AG04450 (cell line): ENCODE results near the gene CD44. TPM values are rescaled to one million over a fixed set of nuclear protein-coding genes. Genes with fewer than 3 reads are reported as not detected.

ENCODE experiments used
- CTCF ChIA-PET: fragments of 300-600, 350-600 bp; formaldehyde crosslinking; extraction: SDS; loops from one replicate; lab custom pipeline; 2022; ENCODE audit warnings: antibody characterized with exemption, inconsistent platforms; lab: Charles Lee
- POLR2A ChIA-PET: fragments of 350-600 bp; formaldehyde crosslinking; extraction: SDS; loops from one replicate; lab custom pipeline; 2021; ENCODE audit warnings: antibody characterized with exemption, inconsistent platforms; lab: Yijun Ruan, JAX
- DNase-seq: peaks from one replicate; pipeline ENCODE4 v3.0.0-alpha.2; 2011; ENCODE audit warnings: low read depth, low spot score
- H3K27ac ChIP-seq: one replicate; pipeline ENCODE4 v1.5.1; 2012; ENCODE audit warnings: low read depth, low read length, control low read depth
- H3K27me3 ChIP-seq: one replicate; pipeline ENCODE4 v1.6.0; 2012; ENCODE audit warnings: low read length; ENCODE audit not compliant: control insufficient read depth, insufficient read depth
- H3K4me3 ChIP-seq: 2 replicates; pipeline ENCODE4 v1.5.1; 2011; ENCODE audit warnings: mild to moderate bottlenecking, low read depth, low read length, control low read depth
- H3K9me3 ChIP-seq: 2 replicates; pipeline ENCODE4 v1.5.1; 2012; ENCODE audit warnings: low read length; ENCODE audit not compliant: control insufficient read depth, insufficient read depth
- CTCF ChIP-seq: IDR thresholded peaks from 2 replicates; pipeline ENCODE4 v1.5.1; 2011; ENCODE audit warnings: low read depth, low read length, control low read depth, inconsistent platforms
- polyA plus RNA-seq: library from polyadenylated mRNA; depleted of rRNA; stranded (reverse); fragments of >200 nt; gene quantifications from 2 replicates; pipeline ENCODE4 v1.2.3, GENCODE V29; 2011

CD44 gene
- polyA plus RNA-seq, 1 experiment: 1,817 TPM

DNA sequence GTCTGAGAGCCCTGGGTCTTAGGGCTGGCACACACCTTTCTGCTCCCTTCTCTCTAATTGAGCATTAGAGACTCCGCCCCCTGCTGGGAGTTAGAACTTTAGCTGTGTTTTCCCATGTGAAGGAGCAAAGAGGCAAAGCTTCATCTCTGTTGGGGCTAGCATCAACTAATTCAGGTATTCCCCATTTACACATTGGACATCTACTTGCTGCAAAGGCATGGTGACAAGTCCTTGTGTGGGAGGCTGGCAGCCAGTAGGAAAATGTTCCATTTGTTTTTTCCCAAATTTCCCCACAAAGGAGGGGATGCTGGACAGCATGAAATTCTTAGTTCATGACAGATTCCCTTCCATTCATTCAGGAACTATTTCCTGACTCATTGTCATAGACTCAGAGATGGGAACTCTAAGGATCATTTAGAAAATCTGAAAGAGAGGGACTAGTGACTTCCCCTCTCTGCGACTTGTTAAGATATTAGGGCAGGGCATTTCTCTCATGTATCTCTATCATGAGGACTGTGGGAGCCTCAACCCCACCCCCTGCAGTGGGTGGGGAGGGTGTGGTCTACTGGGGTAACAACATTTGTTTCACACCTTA lies 3.6 kb downstream of the CD44 start:
- CTCF ChIA-PET: no interaction called here
- H3K27me3 ChIP-seq: no peaks in the 10 kb centered on the region
- POLR2A ChIA-PET: interaction anchor here (0.7 to 1.8 kb wide), 2 partner anchors 154 to 166 kb away, joined by 3 to 5 read pairs; no protein-coding TSS in a partner anchor
- H3K4me3 ChIP-seq: peak overlapping the region; percentile 98
- no peak for TF ChIP-seq CTCF
- H3K27ac ChIP-seq: peak overlapping the region; percentile 42
- H3K9me3 ChIP-seq: no peaks in the 10 kb centered on the region; the same call in 1 of the 2 replicates
- DNase-seq: no peak

DNA sequence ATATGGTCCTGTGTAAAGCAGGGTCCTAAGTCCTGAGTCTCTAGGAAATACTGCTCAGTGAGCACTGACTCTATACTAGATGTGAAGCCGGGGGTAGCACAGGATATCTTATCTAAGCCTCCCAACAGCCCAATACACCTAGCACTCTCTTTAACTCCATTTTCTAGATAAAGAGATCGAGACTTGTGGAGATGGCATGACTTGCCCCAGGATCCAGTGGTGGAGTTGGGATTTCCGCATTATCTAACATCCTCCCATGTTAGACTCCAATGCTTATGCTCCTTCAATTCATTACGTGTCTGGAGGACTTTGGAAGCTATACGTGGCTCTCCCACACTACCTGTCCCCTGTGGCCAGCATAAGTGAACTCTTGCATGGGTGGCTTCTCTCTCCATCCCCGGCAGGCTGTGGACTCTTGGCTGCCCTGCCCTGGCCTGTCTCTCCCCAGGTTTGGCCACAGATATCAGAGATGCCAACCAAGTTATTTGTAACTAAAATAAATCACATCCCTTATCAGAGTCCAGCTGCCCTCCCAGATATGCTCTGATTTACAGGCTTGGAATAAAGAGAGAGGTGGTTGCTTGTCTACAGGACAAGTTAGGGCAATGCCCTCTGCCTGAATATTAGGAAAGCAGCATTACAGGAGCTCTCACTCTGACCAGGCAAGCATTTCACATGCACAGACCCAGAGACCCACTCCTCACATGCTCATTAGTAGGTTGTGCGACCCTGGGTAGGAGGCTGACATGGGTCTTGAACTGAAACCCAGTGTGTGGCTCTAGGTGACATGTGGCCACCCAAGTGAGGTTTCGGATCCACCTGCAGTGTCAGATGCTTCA lies 4.5 kb downstream of the CD44 start:
- ChIA-PET CTCF (interaction anchor here (0.5 kb wide), 1 partner anchor 448 kb away, joined by 3 read pairs; no protein-coding TSS in a partner anchor), POLR2A (interaction anchor here (0.6 to 0.9 kb wide), 2 partner anchors 165 to 167 kb away, joined by 3 read pairs; no protein-coding TSS in a partner anchor)
- peak overlapping the region; percentile 83 for H3K27ac ChIP-seq
- no peaks in the 10 kb centered on the region for H3K27me3 ChIP-seq
- no peak for TF ChIP-seq CTCF
- DNase-seq: no peak
- H3K9me3 ChIP-seq: no peaks in the 10 kb centered on the region; the same call in 1 of the 2 replicates
- peak overlapping the region; percentile 98 for H3K4me3 ChIP-seq

DNA sequence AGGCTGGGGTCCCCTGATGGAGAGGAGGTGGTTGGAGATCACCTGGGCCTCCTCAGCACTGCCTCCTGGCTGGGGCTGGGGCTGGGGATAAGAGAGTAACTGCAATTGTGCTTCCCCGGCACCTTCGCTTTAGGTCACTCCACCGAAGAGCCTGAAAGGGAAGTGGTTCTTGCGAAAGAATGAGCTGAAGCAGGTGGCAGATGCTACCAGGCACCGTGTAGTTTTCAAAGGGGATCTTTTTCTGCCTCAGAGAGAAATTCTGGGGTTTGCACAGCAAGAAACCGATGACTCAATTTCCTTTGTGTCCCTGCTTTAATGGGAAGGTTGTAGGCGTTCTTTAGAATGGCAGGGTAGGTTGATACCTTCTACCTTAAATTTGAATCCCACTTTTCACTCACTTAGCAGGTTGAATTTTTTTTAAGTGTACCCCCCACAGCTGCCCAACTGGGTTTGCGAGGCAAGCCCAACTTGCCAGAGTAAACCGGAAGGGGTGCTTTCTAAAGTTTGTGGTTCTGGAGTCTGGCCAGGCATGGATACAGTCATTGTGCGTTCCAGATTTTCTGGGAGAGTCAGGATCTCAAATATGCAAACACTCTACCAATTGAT lies 5.3 kb downstream of the CD44 start:
- Histone ChIP-seq H3K4me3 (peak overlapping the region; percentile 98), H3K9me3 (no peaks in the 10 kb centered on the region; the same call in 1 of the 2 replicates), H3K27ac (peak overlapping the region; percentile 83), H3K27me3 (no peaks in the 10 kb centered on the region)
- ChIA-PET CTCF (interaction anchor here (0.6 kb wide), 1 partner anchor 218 kb away, joined by 3 read pairs; no protein-coding TSS in a partner anchor), POLR2A (interaction anchor here (0.6 to 0.9 kb wide), 2 partner anchors 165 to 167 kb away, joined by 3 read pairs; no protein-coding TSS in a partner anchor)
- no peak for TF ChIP-seq CTCF
- peak; percentile 56 for DNase-seq

DNA sequence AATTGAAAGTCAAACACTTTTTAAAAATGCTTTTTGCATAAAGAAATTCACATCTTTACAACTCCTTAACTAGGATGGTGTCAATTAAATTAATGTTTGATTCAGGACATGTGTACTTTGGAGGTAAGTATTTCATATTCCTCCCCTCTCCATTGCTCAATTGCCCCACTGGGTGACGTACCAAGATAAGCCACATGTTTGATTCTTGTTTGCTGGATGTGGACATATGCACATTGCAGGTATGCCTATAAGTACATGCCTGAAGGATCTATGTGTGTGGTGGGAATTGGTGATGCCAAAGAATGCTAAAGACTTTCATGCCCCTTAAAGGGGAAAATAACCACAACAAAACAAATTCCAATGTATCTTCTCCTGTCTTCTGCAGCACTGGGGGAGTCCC lies 5.8 kb downstream of the CD44 start:
- H3K27ac ChIP-seq: peak overlapping the region; percentile 2
- H3K4me3 ChIP-seq: peak overlapping the region; percentile 47
- DNase-seq: no peak
- no peaks in the 10 kb centered on the region for H3K9me3 ChIP-seq
- CTCF ChIA-PET: interaction anchor here (0.6 kb wide), 1 partner anchor 218 kb away, joined by 3 read pairs; no protein-coding TSS in a partner anchor
- TF ChIP-seq CTCF: no peak
- POLR2A ChIA-PET: interaction anchor here (0.9 kb wide), 1 partner anchor 168 kb away, joined by 3 read pairs; no protein-coding TSS in a partner anchor
- no peaks in the 10 kb centered on the region for H3K27me3 ChIP-seq
